ENCODE data around the gene CDKL1.
"Not testable (repeated sequence)": the region's sequence is repeated elsewhere in the genome, so short reads cannot be mapped to it uniquely, and the experiment has no call there.

CDKL1 gene

DNA sequence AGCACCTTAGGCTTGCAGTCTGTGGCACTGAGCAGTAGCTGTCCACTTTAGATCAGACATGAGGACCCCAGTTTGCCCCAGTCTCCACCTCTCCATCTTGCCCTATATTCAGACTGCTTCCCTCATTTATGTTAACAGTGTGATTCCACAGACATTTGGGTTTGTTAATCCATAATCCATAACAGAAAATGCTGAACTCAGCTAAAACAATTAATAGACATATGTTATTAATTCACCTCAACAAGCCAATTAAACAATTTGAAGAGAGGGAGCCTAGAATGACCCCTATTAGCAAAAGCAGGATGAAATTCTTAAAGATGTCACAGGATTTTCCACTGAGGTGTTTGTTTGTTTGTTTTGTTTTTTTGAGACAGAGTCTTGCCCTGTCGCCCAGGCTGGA is 9.1 kb downstream of the CDKL1 start:
- no peak for DNase-seq (ENCODE audit: low read depth)

DNA sequence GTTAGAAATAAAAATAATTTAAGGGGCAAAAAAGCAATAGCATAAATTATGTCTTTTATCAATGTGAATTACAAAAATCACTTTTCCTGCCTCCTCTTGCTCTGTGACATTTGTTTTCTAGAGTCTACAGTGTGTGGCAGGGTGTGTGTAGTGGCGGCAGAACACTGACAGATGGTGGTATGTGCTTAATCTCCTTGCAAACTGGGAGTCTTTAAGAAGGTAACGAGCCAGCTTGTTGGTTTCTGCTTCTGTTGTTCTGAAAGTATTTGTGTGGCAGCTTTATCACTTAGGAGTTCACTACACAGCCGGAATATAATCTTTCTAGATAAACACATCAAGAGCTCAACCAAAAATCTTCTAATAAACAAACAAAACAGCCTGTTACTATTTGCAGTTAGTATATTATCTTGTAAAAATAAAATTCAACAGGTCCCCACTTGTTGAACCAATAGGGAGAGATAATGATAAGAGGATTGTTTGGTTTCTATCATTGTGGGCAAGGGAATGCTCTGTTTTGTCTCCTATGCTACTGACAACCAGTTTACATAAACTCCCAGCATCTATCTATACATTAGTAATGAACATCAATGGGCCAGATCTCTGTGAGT is 13.0 kb downstream of the CDKL1 start:
- no peak for DNase-seq (ENCODE audit: low read depth)

DNA sequence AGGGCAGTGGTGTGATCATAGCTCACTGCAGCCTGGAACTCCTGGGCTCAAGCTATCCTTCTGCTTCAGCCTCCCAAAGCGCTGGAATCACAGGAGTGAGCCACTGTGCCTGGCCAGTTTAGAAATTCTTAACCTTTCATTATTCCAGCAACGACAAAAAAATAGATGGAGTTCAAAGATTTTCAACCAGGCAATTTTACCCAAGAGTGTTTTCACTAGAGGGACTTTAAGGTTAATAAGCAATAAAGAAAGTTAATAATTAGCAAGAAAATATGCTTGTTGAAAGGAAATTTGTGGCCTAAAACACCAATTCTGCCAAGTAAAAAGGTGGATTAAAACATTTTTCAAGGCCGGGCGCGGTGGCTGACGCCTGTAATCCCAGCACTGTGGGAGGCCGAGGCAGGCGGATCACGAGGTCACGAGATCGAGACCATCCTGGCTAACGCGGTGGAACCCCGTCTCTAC is 14.8 kb downstream of the CDKL1 start:
- DNase-seq (ENCODE audit: low read depth) = no peak

DNA sequence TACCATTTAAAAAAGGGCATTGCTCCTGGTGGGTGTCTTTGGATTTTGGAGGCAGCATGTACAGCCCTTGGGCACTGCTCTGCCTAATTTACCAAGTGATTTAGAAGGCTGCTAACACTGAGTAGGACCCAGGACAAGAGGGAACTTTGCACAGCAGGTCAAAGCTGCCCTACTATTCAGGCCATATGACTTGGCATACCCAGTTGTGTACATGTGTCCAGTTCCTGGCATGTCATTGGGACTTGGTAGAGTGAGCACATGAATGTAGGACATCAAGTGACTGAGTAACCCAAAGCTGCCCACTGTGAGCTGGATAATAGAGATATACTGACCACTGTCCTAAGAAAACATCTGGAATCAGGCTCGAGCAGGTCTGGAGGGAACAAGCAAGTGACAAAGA is 15.7 kb downstream of the CDKL1 start:
- no peak for DNase-seq (ENCODE audit: low read depth)

DNA sequence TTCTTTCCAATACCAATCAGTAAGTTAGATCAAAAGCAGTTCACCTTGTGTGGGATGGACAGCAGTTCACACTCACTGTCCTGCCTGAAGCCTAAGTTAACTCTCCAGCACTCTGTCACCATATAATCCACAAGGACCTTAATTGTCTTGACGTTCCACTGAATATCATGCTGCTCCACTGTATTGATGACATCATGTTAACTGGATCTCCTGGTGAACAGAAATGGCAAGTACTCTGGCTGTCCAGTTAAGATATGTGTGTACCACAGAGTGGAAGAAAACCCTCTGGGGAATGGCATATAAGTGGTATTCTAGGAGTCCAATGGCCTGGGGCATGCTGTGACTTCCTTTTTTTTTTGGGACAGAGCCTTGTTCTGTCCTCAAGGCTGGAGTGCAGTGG is 16.2 kb downstream of the CDKL1 start:
- no peak for DNase-seq (ENCODE audit: low read depth)

DNA sequence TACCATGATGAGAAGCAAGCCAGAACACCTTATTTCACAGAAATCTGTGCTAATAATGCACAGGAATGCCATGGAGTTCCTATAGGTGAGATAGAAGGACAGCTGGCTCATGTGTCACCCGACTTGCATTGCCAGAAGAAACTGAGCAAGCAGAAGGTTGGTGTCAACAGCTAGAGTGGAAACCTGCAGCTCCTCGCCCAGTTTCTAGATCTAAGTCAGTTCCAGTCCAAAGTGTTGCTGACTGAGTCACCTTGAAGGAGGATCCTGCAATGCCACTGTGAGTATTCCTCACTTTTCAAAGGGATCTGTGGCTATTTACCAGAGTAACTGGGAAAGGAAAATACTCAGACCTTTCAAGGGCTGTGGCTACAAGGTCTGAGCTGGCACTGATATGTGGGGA is 17.1 kb downstream of the CDKL1 start:
- no peak for DNase-seq (ENCODE audit: low read depth)

DNA sequence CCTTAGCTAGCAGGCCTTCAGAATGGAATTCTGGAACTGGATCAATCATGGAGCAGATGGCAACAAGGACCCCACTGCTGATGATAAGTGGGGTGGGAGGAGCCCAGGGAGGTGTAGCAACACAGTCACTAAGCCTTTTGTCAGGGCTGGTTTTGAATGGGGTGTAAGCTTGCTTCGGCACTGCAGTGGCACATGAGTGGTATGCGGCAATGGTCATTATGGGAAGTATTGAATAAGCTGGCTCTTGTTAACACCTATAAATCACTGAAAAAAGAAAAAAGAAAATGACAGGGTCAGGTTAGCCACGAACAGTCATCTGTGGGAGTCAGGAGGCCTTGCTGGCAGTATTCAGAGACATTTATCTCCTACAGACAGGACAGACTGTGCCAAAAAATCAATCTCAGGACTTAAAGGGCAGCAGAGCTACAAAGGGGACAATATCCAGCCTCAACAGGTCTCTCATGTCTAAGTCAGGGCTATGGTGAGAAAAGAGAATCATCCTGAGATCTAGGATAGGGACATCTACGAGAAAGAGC is 19.1 kb downstream of the CDKL1 start:
- no peak for DNase-seq (ENCODE audit: low read depth)

DNA sequence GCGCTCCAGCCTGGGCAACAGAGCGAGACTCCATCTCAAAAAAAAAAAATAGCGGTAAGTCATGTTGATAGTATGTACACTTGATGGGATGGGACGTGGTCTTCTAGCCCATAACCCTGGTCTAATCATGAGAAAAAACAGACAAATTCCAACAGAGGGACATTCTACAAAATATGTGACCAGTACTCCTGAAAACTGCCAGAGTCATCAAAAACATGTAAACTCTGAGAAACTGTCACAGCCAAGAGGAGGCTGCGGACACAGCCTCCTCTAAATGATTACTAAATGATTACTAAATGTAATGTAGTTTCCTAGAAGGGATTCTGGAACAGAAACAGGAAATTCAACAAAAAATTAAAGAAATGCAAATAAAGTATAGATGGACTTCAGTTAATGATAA is 20.9 kb downstream of the CDKL1 start:
- no peak for DNase-seq (ENCODE audit: low read depth)

DNA sequence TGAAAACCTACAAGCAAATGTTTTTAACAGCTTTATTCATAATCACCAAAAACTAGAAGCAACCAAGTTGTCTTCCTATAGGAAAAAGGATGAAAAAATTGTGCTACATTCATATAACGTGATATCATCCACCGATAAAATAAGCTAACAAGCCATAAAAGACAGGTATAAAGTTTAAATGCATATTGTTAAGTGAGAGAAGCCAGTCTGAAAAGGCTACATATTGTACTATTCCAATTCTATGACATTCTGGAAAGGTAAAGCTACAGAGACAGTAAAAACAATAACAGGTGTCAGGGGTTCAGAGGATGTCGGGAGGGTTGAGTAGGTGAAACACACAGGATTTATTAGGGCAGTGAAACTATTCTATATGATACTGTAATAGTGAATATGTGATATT is 22.7 kb downstream of the CDKL1 start:
- no peak for DNase-seq (ENCODE audit: low read depth)

DNA sequence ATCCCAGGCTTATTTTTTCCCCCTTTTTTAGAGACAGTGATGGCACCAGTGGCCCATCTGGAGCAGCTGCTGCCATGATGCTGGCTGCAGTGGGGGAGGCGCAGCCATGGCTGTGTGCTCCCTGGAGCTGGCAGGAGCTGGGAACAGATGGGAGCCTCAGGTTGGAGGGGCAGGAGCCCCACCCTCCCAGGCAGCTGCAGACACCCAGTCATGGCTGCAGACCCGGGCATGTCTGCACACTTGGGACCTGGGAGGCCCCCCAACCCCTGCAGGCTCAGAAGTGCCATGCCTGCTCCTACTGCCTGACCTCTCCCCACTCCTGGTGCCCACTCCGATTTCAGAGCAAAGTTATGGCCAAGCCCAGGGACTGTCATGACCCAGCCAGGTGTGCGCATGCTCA is 25.1 kb downstream of the CDKL1 start:
- DNase-seq (ENCODE audit: low read depth) = no peak

DNA sequence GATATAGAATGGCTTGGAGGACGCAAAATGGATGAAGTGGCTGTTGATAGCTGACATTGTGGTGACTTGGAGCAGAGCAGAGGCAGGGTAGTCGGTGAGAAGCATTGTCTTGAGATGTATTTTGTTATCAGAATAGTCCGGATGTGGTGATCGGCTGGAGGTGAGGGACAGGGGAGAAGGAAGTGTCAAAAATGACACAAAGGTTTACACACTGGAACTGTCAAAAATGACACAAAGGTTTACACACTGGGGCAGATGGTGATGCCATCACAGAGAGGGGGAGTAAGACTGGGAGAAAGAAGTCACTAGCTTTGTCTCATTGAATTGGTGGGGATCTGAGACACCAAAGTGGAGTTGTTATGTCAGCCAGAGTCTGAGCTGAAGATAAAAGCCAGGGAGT is 30.1 kb downstream of the CDKL1 start:
- DNase-seq (ENCODE audit: low read depth) = no peak

DNA sequence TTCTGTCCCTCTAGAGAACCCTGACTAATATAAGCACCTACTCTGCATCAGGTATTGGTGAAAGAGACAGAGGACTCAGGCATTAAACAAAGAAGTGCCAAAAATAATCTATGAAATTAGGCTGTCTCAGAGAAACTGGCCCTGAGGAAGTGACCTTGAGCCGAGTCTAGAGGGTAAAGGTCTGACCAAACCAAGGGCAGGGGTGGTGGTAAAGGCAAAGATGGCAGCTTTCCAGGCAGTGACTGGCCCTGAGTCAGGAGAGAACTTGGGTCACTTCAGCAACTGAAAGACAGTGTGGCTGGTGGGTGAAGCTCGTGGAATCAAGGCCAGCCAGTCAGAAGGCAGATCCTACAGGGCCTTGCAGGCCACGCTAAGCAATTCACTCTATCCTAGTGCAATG is 30.6 kb downstream of the CDKL1 start:
- DNase-seq (ENCODE audit: low read depth) = no peak

DNA sequence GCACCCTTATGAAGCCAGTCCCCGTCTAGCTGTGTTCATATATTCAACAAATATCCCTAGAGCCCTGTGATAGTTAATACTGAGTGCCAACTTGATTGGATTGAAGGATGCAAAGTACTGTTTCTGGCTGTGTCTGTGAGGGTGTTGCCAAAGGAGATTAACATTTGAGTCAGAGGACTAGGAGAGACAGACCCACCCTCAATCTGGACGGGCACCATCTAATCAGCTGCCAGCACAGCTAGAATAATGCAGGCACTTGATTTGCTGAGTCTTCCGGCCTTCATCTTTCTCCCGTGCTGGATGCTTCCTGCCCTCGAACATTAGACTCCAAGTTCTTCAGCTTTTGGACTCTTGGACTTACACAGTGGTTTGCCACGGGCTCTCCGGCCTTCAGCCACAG is 31.1 kb downstream of the CDKL1 start:
- DNase-seq (ENCODE audit: low read depth) = not testable (repeated sequence)

DNA sequence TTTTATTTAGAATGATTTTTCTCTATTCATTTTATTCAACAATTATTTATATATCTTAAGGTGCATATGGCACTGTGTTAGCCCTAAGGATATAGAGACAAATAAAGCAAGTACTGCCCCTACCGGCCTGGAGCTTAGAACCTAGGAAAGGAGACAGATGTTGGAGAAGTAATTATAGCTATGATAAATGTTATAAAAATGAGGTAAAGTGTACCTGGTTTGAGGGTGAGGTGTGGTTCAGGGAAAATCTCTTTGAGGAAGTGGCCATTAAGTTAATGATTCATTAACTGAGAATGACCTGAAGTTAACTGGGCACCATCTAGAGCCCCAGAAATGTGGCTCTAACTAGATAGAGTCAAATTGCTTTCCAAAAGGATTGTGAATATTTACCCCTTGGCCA is 31.9 kb downstream of the CDKL1 start:
- DNase-seq (ENCODE audit: low read depth) = no peak

DNA sequence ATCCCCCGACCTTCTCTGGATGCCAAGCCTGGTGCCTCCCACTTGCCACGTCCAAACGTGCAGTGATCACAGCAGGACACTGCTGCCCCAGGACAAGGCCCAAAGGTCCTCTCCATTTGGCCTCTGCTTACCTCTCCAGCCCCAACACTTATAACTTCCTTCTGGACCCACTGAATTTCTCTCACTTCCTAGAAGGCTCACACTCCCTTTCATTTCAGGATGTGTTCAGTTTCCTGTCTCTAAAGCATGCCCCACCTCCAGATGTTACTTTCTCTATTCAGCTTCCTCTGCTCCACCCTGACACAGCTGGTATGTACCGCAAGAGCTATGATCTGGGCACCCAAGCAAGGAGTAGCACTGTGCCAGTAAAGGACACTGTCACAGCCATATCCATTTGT is 33.0 kb downstream of the CDKL1 start:
- DNase-seq (ENCODE audit: low read depth) = no peak

DNA sequence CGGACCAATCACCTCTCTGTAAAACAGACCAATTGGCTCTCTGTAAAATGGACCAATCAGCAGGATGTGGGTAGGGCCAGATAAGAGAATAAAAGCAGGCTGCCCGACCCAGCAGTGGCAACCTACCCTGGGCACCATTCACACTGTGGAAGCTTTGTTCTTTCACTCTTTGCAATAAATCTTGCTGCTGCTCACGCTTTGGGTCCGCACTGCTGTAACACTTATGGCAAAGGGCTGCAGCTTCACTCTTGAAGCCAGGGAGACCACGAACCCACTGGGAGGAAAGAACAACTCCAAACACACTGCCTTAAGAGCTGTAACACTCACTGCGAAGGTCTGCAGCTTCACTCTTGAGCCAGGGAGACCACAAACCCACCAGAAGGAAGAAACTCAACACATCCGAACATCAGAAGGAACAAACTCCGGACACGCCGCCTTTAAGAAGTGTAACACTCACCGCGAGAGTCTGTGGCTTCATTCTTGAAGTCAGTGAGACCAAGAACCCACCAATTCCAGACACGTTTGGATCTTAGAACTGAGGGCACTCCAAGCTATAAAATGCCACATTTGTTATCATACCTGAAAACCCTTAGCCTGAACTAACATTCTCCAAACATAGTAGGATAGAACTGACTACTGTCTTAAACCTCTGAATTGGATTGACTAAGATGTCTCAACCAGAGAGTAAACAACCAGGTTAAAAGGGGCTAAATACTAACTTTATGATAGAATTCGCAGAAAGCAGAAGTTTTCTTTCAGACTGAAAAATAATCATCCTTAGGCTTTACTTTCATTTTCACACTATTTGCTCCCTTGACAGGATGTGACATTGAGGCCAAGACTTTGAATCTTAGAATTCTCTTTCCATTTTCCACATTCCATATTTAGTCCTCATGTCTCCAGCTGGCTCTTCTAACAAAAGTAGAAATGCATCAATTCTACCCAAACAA is 33.6 kb downstream of the CDKL1 start:
- no peak for DNase-seq (ENCODE audit: low read depth)

DNA sequence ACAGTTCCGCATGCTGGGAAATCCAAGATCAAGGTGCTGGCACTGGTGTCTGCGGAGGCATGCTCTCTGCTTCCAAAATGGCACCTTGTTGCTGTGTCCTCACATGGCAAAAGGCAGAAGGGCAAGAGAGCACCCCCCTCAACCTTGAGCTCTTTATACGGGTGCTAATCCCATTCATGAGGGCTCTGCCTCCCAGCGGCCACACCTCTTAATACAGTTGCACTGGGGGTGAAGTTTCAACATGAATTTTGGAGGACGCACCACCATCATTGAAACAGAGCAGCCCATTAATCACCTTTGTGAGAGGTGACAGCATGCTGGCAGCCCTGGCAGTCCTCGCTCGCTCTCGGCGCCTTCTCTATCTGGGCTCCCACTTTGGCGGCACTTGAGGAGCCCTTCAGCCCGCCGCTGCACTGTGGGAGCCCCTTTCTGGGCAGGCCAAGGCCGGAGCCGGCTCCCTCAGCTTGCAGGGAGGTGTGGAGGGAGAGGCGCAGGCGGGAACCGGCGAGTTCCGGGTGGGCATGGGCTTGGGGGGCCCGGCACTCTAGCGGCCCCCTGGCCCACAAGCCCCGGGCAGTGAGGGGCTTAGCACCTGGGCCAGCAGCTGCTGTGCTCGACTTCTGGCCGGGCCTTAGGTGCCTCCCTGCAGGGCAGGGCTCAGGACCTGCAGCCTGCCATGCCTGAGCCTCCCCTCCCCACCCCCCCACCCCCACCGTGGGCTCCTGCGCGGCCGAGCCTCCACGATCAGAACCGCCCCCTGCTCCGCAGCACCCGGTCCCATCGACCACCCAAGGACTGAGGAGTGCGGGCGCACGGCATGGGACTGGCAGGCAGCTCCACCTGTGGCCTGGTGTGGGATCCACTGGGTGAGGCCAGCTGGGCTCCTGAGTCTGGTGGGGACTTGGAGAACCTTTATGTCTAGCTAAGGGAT is 34.9 kb downstream of the CDKL1 start:
- DNase-seq (ENCODE audit: low read depth) = not testable (repeated sequence)

DNA sequence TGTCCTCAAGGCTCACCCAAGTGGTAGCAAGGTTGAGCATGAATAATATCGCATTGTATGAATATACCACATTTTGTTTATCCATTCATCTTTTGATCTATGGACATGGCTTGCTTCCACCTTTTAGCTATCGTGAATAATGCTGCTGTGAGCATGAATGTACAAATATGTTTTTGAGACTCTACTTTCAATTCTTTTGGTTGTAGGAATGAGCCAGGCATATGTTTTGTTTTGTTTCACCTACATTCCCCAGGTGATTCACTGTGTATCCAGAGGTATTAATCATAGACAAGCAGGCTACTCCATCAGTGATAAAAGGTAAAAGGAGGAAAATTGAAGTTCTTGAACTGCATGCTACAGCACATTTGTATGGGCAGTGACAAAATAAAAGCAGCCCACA is 35.8 kb downstream of the CDKL1 start:
- no peak for DNase-seq (ENCODE audit: low read depth)

DNA sequence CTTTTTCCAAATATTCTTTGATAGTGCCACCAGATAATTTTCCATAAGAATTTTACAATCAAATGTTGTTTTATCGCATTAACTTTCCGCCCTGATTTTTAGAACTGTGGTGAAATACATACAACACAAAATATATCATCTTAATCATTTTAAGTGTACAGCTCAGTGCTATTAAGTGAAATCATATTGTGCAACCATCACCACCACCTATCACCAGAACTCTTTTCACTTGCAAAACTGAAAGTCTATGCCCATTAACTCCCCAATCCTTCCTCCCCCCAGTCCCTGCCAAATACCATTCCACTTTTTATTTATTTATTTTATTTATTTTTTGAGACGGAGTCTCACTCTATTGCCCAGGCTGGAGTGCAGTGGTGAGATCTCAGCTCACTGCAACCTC is 36.6 kb downstream of the CDKL1 start:
- no peak for DNase-seq (ENCODE audit: low read depth)

DNA sequence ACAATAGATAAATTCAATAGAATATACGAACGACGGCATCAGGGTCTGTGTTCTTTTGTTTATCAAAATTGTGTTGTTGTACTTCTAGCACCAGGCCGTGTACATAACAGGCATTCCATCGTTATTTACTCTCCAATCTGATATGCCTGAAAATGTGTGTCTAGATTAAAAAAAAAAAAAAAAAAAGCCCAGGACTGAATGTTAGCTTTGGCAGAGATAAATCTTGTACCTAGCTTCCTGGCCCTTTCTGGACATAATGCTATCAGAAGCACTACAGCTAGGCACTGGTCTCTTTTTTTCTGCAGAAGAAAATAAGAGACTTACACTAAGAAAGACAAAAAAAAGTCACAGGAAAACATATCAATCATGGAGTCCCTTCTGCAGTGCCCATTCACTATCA is 37.0 kb downstream of the CDKL1 start:
- DNase-seq (ENCODE audit: low read depth) = no peak

DNA sequence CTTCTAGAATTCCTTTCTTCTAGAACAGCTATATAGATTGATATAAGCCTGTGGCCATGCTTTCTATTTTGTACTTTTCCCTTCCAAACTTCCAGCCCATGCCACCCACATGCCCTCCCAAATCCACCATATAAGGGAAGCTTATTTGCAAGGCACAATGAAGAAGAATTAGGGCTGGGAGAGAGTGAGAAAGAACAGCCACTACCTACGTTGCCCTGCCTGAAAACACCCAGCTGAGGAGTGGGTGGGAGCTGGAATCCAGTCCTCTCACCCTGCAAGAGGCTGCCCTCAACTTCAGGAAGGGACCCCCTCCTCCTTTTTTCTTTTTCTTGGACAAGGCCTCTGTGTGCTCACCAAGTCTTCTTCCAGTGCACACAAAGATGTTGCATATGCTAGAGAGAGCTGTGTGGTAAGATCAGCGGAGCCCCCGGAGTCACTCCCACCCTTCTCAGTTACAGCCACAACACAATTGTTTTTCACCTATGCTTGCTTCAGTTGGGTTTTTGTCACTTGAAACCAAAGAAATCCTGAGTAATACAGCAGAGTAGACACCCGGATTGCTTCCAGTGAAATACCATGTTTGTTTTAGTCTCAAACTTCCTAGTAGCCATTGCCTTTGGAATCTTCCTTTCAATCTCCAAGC is 38.8 kb downstream of the CDKL1 start:
- no peak for DNase-seq (ENCODE audit: low read depth)

DNA sequence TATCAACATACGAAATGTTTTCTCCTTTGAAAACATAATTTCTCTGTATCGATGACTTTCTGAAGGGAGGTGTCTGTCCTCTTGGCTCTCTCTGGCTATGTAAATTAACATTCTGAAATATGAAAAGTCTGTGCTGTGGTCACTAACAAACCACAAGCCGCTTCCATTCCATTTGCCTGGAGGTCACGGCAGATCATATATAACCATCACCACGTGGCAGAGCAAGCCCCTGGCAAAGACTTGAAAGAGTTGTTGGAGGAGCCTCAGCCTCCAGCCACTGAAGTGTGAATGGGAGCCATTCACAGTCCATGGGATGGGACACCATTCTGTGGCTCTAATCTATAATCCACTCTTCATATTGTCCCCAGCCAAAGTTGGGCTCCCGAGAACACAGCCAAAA is 39.6 kb downstream of the CDKL1 start:
- DNase-seq (ENCODE audit: low read depth) = no peak

Measured in stimulated activated CD8-positive, alpha-beta memory T cell treated with anti-CD3 and anti-CD28 coated beads, Interleukin-12 subunit alpha, Interleukin-12 subunit beta, amount 100 ng/mL, for 4 hours (primary cell).